ENCODE results near the gene AQP2.

Gene AQP2

GRCh38 chr12:49950273-49951251, at the start of gene AQP2:
Gene AQP2, plus strand, starts transcription at chr12:49950737. Its CDS starts 94 bp downstream, at chr12:49950831.
- DNase-seq (ENCODE audit: low read depth, low spot score) = peak; percentile 33

- no peak for DNase-seq (ENCODE audit: low read depth, low spot score)
Measured at GRCh38 chr12:49901026-49901425, 49.5 kb upstream of the AQP2 start.

GRCh38 chr12:49901986-49902385, 48.6 kb upstream of the AQP2 start:
- DNase-seq (ENCODE audit: low read depth, low spot score) = no peak

- DNase-seq (ENCODE audit: low read depth, low spot score) = no peak
Measured at GRCh38 chr12:49902399-49903350, 47.9 kb upstream of the AQP2 start.

GRCh38 chr12:49903351-49903699, 47.2 kb upstream of the AQP2 start:
- DNase-seq (ENCODE audit: low read depth, low spot score) = no peak

- peak; percentile 53 for DNase-seq (ENCODE audit: low read depth, low spot score)
Measured at GRCh38 chr12:49903700-49904423, 46.7 kb upstream of the AQP2 start, which contains the start of gene FAIM2. Gene FAIM2, minus strand, starts transcription at chr12:49903900. Its CDS starts 108 bp downstream, at chr12:49903792.

GRCh38 chr12:49904601-49905000, 45.9 kb upstream of the AQP2 start:
- no peak for DNase-seq (ENCODE audit: low read depth, low spot score)

- no peak for DNase-seq (ENCODE audit: low read depth, low spot score)
Measured at GRCh38 chr12:49905718-49906314, 44.7 kb upstream of the AQP2 start.

GRCh38 chr12:49907352-49907751, 43.2 kb upstream of the AQP2 start:
- no peak for DNase-seq (ENCODE audit: low read depth, low spot score)

- no peak for DNase-seq (ENCODE audit: low read depth, low spot score)
Measured at GRCh38 chr12:49909356-49909755, 41.2 kb upstream of the AQP2 start.

- peak; percentile 69 for DNase-seq (ENCODE audit: low read depth, low spot score)
Measured at GRCh38 chr12:49909826-49910225, 40.7 kb upstream of the AQP2 start.

GRCh38 chr12:49910331-49911212, 40.0 kb upstream of the AQP2 start:
- DNase-seq (ENCODE audit: low read depth, low spot score) = no peak

GRCh38 chr12:49911213-49911605, 39.3 kb upstream of the AQP2 start:
- DNase-seq (ENCODE audit: low read depth, low spot score) = no peak

- DNase-seq (ENCODE audit: low read depth, low spot score) = no peak
Measured at GRCh38 chr12:49912345-49913255, 37.9 kb upstream of the AQP2 start.

- DNase-seq (ENCODE audit: low read depth, low spot score) = no peak
Measured at GRCh38 chr12:49916129-49916919, 34.2 kb upstream of the AQP2 start.

GRCh38 chr12:49917166-49917787, 33.3 kb upstream of the AQP2 start:
- DNase-seq (ENCODE audit: low read depth, low spot score) = no peak

- DNase-seq (ENCODE audit: low read depth, low spot score) = no peak
Measured at GRCh38 chr12:49917788-49918173, 32.8 kb upstream of the AQP2 start.

Measured in astrocyte of the hippocampus (primary cell).